ENCODE measurements around the gene ASB18. TPM values are rescaled to one million over a fixed set of nuclear protein-coding genes. Genes with fewer than 3 reads are reported as not detected.

Gene ASB18
- total and polyA plus RNA-seq, 4 donors = not detected

DNA sequence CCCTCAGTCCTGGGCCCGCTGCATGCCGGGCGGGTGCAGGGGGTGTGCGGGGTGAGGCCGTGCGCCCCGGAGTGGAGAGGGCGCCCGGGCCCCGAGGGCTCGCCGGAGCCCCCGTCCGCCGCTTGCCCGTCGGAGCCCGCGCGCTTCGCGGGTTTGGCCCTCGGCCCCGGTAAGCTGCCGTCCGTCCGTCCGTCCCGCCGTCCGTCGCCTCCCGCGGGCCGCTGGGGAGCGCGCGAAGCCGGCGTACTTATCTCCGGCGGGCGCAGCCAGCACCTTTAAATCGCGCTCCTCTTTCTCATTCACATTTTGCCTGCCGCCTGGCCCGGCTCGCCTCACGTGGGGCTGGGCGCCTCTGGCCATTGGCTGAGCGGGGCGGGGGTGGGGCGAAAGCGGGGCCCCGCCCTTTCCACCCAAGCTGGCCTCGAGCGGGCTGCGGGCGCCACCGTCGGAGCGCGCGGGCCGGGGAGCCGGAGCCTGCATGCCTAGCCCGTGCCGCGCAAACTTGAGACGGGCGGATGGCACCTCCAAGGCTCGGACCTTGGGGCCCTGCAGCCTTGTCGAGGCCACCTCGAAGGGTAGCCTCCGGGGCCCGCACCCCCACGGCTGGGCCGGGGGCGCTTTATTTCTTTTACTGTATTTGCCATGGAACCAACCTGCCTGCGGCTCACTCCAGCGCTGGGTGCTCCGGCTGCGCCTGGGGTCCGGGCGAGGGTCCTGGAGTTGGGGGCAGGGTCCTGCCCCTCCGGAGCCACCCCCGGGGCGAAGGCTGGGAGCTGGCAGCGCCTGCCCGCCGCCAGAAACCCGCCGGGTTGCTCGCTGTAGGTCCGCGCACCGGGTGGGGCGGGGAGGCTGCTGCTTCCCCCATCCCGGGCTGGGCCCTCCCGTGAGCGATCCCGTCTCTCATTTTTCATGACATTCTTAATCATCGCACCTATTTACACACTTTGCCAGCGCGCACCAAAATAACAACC is 95.8 kb downstream of the ASB18 start, which contains the start of gene GBX2:
GBX2 (minus strand) TSS at position 277 of the 971 bp plus-strand sequence. CDS start 415 bp downstream, outside the sequence.
- H3K27me3 ChIP-seq (ENCODE audit: control insufficient read depth in 1 of 2, insufficient read depth in 2 of 2, low read length in 1 of 2) = peaks cover 0 to 1% of the 10 kb centered on the region in 2 donors
- WGBS, 2 donors = 3 to 4% methylated on average over 71 to 105 of the region's 105 CpGs
- intact Hi-C loops (cut with DNase I) = no loop called here
- DNase-seq = peak in 1 of 2 donors; percentile 67
- H3K9me3 ChIP-seq (ENCODE audit: control insufficient read depth, low read length) = no peaks in the 10 kb centered on the region
- ATAC-seq (ENCODE audit: low FRiP score) = no peak
- no peaks in the 10 kb centered on the region for H3K36me3 ChIP-seq (ENCODE audit: control insufficient read depth in 1 of 2, insufficient read depth in 2 of 2, low read length in 1 of 2)
- peak within 1 kb of the TSS; percentile 8 to 23 for H3K4me3 ChIP-seq (ENCODE audit: low read length in 2 of 2)
- no peak within 1 kb of the TSS for H3K27ac ChIP-seq (ENCODE audit: low read depth in 1 of 2, low read length in 2 of 2)
- no peaks in the 10 kb centered on the region for H3K4me1 ChIP-seq (ENCODE audit: control insufficient read depth in 1 of 2, insufficient read depth in 2 of 2, low read length in 2 of 2)

DNA sequence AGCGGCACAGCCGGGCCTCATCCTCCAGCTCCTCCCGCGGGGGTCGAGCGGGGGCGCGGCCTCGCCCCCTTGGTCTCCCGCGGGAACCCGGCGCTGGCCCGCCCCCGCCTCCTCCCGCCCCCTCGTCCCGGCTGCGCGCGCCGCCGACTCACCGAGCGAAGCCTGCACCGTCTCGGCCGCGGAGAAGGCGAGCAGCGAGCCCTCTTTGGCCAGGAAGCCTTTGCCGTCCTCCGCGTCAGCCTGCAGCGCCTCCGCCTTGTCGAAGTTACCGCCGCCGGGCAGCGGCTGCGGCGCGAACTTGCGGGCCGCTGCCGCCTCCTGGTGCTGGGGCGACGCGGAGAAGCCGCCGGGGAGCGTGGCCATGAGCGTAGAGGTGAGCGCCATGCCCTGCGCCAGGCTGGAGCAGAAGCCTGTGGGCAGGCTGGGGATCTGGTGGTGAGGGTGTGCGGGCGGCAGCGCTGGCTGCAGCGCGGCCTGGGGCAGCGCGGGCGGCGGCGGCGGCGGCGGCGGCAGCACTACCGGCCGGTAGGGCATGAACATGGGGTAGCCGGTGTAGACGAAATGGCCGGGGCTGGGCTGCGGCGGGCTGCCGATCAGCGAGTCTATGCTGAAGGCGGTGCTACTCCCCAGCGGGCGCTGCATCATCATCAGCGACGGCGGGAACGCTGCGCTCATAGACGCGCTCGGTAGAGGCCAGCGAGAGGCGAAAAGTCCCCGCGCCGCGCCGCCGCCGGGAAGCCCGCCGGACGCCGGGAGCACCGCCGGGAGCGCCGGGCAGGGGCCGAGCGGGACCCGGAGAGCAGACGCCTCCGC is 96.7 kb downstream of the ASB18 start:
- H3K4me3 ChIP-seq (ENCODE audit: low read length in 2 of 2) = peak overlapping the region; percentile 8 to 23
- no peaks in the 10 kb centered on the region for H3K4me1 ChIP-seq (ENCODE audit: control insufficient read depth in 1 of 2, insufficient read depth in 2 of 2, low read length in 2 of 2)
- DNase-seq = peak in 1 of 2 donors; percentile 80
- no peaks in the 10 kb centered on the region for H3K36me3 ChIP-seq (ENCODE audit: control insufficient read depth in 1 of 2, insufficient read depth in 2 of 2, low read length in 1 of 2)
- H3K27me3 ChIP-seq (ENCODE audit: control insufficient read depth in 1 of 2, insufficient read depth in 2 of 2, low read length in 1 of 2) = peaks cover 0 to 1% of the 10 kb centered on the region in 2 donors
- no peak overlapping the region for H3K27ac ChIP-seq (ENCODE audit: low read depth in 1 of 2, low read length in 2 of 2)
- H3K9me3 ChIP-seq (ENCODE audit: control insufficient read depth, low read length) = no peaks in the 10 kb centered on the region
- 1% methylated on average over 91 to 112 of the region's 112 CpGs for WGBS, 2 donors
- no peak for ATAC-seq (ENCODE audit: low FRiP score)
- intact Hi-C loops (cut with DNase I) = no loop called here

DNA sequence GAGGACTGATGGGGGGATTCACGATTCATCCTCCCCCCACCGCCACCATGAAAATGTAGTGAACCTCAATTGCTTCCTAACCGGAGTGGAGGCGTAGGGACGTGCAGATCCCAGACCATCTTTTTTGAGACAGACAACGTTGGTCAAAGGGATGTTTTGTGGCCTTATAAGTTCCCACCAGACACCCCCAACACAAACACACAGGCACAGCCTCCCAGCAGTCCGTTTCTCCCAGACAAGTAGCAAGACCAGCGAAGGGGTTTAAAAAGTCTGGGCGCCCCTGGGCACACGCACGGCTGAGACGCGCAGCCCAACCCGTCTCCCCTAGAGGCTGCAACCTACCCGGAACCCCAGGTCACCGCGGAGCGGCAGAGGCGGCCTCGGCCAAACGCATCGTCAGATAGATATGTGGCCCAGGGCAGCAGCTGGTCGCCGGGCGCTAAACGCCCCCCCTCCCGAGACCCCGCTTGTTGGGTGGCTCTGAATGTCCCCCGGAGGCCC is 97.4 kb downstream of the ASB18 start:
- ATAC-seq (ENCODE audit: low FRiP score) = no peak
- no peak for DNase-seq
- Histone ChIP-seq H3K36me3 (ENCODE audit: control insufficient read depth in 1 of 2, insufficient read depth in 2 of 2, low read length in 1 of 2) (no peaks in the 10 kb centered on the region), H3K9me3 (ENCODE audit: control insufficient read depth, low read length) (no peaks in the 10 kb centered on the region), H3K4me3 (ENCODE audit: low read length in 2 of 2) (peak overlapping the region; percentile 8 to 23), H3K27ac (ENCODE audit: low read depth in 1 of 2, low read length in 2 of 2) (no peak overlapping the region), H3K4me1 (ENCODE audit: control insufficient read depth in 1 of 2, insufficient read depth in 2 of 2, low read length in 2 of 2) (no peaks in the 10 kb centered on the region), H3K27me3 (ENCODE audit: control insufficient read depth in 1 of 2, insufficient read depth in 2 of 2, low read length in 1 of 2) (peaks cover 0 to 1% of the 10 kb centered on the region in 2 donors)
- intact Hi-C loops (cut with DNase I) = no loop called here
- 6 to 9% methylated on average over 29 of the region's 29 CpGs for WGBS, 2 donors

DNA sequence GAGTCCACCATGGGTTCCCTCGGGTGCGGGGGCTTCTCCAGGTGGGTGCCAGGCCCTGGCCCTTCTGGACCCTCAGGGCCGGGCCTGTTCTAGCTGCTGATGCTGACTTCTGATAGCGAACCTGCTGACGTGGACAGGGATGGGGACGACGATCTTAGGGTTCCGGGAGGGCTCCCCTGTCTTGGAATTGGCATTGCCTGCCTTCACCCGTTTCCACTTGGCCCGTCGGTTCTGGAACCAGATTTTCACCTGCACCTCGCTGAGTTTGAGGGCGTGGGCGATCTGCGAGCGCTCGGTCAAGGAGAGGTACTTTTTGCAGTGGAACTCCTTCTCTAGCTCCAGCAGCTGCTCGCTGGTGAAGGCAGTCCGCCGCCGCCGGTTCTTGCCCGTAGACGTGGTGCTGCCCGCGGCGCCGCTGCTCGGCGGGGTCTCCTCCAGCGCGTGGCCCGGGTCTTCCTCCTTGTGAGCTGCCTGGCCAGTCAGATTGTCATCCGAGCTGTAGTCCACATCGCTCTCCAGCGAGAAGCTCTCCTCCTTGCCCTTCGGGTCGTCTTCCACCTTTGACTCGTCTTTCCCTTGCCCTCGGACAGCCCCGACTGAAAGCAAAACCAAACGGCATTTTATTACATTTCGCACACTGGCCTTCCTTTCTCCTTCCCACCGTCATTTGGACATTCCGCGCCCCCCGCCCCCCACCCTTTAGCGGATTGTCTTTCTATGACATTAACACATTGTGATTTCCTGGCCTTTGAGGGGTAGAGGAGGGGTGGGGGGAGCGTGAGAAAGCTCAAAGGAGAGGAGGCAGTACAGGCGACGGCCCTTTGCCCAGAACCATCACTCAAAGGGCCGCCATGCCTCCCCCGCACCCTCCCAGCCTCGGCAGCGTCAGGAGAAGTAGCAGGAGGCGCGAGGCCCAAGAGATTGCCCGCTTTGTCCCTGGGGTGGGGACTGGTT is 98.1 kb downstream of the ASB18 start:
- no peaks in the 10 kb centered on the region for H3K4me1 ChIP-seq (ENCODE audit: control insufficient read depth in 1 of 2, insufficient read depth in 2 of 2, low read length in 2 of 2)
- intact Hi-C loops (cut with DNase I) = no loop called here
- H3K9me3 ChIP-seq (ENCODE audit: control insufficient read depth, low read length) = no peaks in the 10 kb centered on the region
- no peak for ATAC-seq (ENCODE audit: low FRiP score)
- DNase-seq = no peak
- 15 to 28% methylated on average over 58 of the region's 58 CpGs for WGBS, 2 donors
- no peak overlapping the region for H3K4me3 ChIP-seq (ENCODE audit: low read length in 2 of 2)
- no peak overlapping the region for H3K27ac ChIP-seq (ENCODE audit: low read depth in 1 of 2, low read length in 2 of 2)
- no peaks in the 10 kb centered on the region for H3K36me3 ChIP-seq (ENCODE audit: control insufficient read depth in 1 of 2, insufficient read depth in 2 of 2, low read length in 1 of 2)
- peaks cover 0 to 1% of the 10 kb centered on the region in 2 donors for H3K27me3 ChIP-seq (ENCODE audit: control insufficient read depth in 1 of 2, insufficient read depth in 2 of 2, low read length in 1 of 2)

DNA sequence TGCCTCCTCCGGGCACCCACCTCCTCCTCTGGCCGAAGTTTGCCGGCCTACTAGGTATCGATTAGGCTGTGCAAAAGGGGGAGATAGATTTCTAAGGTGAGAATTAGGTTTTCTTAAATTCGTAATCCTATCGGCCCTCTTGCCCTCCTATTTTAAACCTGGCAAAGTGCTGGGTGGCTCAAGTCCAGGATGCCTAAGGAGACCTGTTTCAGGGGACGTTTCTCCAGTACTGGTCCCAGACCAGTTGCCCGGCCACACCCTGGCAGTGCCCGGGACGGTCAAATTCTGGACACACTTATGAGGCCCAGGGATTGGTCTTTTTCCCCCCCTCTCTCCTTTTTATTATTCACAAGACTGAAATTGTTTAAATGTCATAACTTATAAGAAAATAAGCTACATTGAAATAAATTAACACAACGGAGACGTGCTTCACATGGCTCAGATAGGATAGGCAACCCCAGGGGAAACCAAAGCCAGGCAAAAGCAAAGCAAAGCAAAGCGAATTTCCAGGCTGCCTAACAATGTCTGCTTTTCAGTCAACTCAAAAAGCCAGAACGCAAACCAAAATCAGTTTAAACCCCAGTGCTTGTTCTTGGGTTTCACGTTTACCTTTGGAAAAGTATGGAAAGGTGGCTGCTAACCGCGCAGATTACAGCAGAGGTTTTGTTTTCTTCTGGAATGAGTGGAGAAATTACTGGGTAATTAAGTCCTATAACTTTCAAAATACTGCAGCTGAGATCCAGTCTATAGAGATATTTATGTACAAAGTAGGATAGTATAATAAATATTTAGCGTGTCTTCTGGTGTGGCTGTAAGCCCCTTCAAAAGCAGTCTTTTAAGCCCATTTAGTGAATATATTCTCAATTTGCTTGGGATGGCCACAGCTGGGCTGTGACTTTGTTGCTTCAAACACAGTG is 99.0 kb downstream of the ASB18 start:
- H3K4me1 ChIP-seq (ENCODE audit: control insufficient read depth in 1 of 2, insufficient read depth in 2 of 2, low read length in 2 of 2) = no peaks in the 10 kb centered on the region
- H3K27me3 ChIP-seq (ENCODE audit: control insufficient read depth in 1 of 2, insufficient read depth in 2 of 2, low read length in 1 of 2) = peaks cover 0 to 1% of the 10 kb centered on the region in 2 donors
- ATAC-seq (ENCODE audit: low FRiP score) (no peak), DNase-seq (no peak)
- WGBS, 2 donors = 34% methylated on average over 18 of the region's 18 CpGs
- no peaks in the 10 kb centered on the region for H3K36me3 ChIP-seq (ENCODE audit: control insufficient read depth in 1 of 2, insufficient read depth in 2 of 2, low read length in 1 of 2)
- no peak overlapping the region for H3K4me3 ChIP-seq (ENCODE audit: low read length in 2 of 2)
- no peak overlapping the region for H3K27ac ChIP-seq (ENCODE audit: low read depth in 1 of 2, low read length in 2 of 2)
- intact Hi-C loops (cut with DNase I) = no loop called here
- H3K9me3 ChIP-seq (ENCODE audit: control insufficient read depth, low read length) = no peaks in the 10 kb centered on the region

DNA sequence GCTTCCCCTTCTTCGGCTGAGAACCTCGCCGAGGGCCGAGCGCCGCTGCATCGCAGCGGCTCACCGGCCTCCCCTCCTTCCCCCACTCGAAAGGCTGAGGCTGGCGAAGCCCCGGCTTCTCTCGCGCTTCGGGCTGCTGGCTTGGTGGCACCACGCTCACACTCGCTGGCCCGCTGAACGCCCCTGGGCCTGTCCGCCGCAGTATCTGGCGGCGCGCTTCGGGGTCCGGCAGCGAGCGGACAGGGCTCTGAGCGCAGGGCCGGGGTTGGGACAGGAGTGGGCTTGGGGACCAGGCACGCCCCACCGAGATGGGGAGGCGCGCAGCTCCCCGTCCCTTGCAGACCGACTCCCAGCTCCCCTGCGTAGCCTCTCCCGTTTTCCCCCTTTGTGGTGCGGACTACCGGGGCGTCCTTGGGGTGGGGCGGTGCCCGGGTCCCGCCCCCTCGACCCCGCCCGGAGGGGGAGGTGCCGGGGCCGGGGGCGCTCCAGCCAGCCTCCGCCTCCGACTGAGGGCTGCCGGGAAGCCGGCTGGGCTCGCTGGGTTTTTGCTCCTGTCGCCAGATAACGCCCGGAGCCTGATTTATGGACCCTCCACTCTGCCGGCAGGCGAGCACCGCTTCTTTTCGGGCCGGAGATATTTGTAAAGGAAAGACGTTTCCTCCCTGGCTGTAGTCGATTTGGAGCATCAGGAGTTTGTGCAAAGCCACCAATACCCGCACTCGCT is 99.8 kb downstream of the ASB18 start:
- peaks cover 0 to 1% of the 10 kb centered on the region in 2 donors for H3K27me3 ChIP-seq (ENCODE audit: control insufficient read depth in 1 of 2, insufficient read depth in 2 of 2, low read length in 1 of 2)
- no peaks in the 10 kb centered on the region for H3K4me1 ChIP-seq (ENCODE audit: control insufficient read depth in 1 of 2, insufficient read depth in 2 of 2, low read length in 2 of 2)
- H3K27ac ChIP-seq (ENCODE audit: low read depth in 1 of 2, low read length in 2 of 2) = no peak overlapping the region
- intact Hi-C loops (cut with DNase I) = no loop called here
- DNase-seq = peak in 1 of 2 donors; percentile 79
- WGBS, 2 donors = 1 to 2% methylated on average over 45 to 67 of the region's 67 CpGs
- H3K36me3 ChIP-seq (ENCODE audit: control insufficient read depth in 1 of 2, insufficient read depth in 2 of 2, low read length in 1 of 2) = no peaks in the 10 kb centered on the region
- ATAC-seq (ENCODE audit: low FRiP score) = peak; percentile 22
- no peak overlapping the region for H3K4me3 ChIP-seq (ENCODE audit: low read length in 2 of 2)
- H3K9me3 ChIP-seq (ENCODE audit: control insufficient read depth, low read length) = no peaks in the 10 kb centered on the region
